ENCODE results near the gene PPP1R9A. TPM values are rescaled to one million over a fixed set of nuclear protein-coding genes. Genes with fewer than 3 reads are reported as not detected.
A peak's percentile ranks its signal among the peaks of the same experiment; 100 is the strongest.

Gene PPP1R9A
- 10 to 100 TPM; 14.5 to 99.0 (median 30.6) TPM for polyA plus RNA-seq (ENCODE audit: insufficient read length in 12 of 12)
- long read RNA-seq, donor 1, partial matches to known transcripts: 0 of 2 reads
- long read RNA-seq, donor 1, other reads (novel, unspliced or antisense): 0 of 2 reads
- long read RNA-seq, donor 2, partial matches to known transcripts: 0 of 1 reads
- long read RNA-seq, donor 2, other reads (novel, unspliced or antisense): 0 of 1 reads
- long read RNA-seq, donor 3, partial matches to known transcripts: 6 of 6 reads
- long read RNA-seq, donor 3, other reads (novel, unspliced or antisense): 0 of 6 reads
- long read RNA-seq, donor 4, partial matches to known transcripts: 0 of 1 reads
- long read RNA-seq, donor 4, other reads (novel, unspliced or antisense): 0 of 1 reads
- long read RNA-seq, donor 5, full-length matches to known transcripts: 5 of 12 reads
- long read RNA-seq, donor 5, partial matches to known transcripts: 7 of 12 reads
- long read RNA-seq, donor 5, other reads (novel, unspliced or antisense): 0 of 12 reads
- long read RNA-seq, donor 6, partial matches to known transcripts: 0 of 2 reads
- long read RNA-seq, donor 6, other reads (novel, unspliced or antisense): 0 of 2 reads
- long read RNA-seq, donor 7, partial matches to known transcripts: 0 of 1 reads
- long read RNA-seq, donor 7, other reads (novel, unspliced or antisense): 0 of 1 reads
- long read RNA-seq, donor 8, partial matches to known transcripts: 9 of 10 reads
- long read RNA-seq, donor 8, other reads (novel, unspliced or antisense): 0 of 10 reads
- long read RNA-seq, donor 9, partial matches to known transcripts: 0 of 1 reads
- long read RNA-seq, donor 9, other reads (novel, unspliced or antisense): 0 of 1 reads
- long read RNA-seq, donor 10, partial matches to known transcripts: 6 of 7 reads
- long read RNA-seq, donor 10, other reads (novel, unspliced or antisense): 0 of 7 reads
- long read RNA-seq, donor 11: 0 reads

- DNase-seq: no peak
These were observed at the start of gene PPP1R9A for GRCh38 chr7:94907026-94907810. Gene PPP1R9A (plus strand): TSS chr7:94907594. CDS start chr7:94910114, 2,520 bp downstream.

GRCh38 chr7:94871132-94871531, 36.3 kb upstream of the PPP1R9A start:
- no peak for DNase-seq

GRCh38 chr7:94873239-94873638, 34.2 kb upstream of the PPP1R9A start:
- DNase-seq: no peak

- DNase-seq: no peak
These were observed 33.2 kb upstream of the PPP1R9A start for GRCh38 chr7:94874036-94874785.

- no peak for DNase-seq
These were observed 32.2 kb upstream of the PPP1R9A start for GRCh38 chr7:94875201-94875600.

- no peak for DNase-seq
These were observed 29.4 kb upstream of the PPP1R9A start for GRCh38 chr7:94877731-94878670.

- no peak for DNase-seq
These were observed 24.5 kb upstream of the PPP1R9A start for GRCh38 chr7:94882891-94883290.

- no peak for DNase-seq
These were observed 23.8 kb upstream of the PPP1R9A start for GRCh38 chr7:94883616-94884015.

GRCh38 chr7:94888551-94888950, 18.8 kb upstream of the PPP1R9A start:
- DNase-seq: no peak

GRCh38 chr7:94888995-94889523, 18.3 kb upstream of the PPP1R9A start:
- DNase-seq: no peak

GRCh38 chr7:94890216-94890615, 17.2 kb upstream of the PPP1R9A start:
- DNase-seq: no peak

- DNase-seq: no peak
These were observed 13.7 kb upstream of the PPP1R9A start for GRCh38 chr7:94893661-94894060.

- DNase-seq: no peak
These were observed 9.9 kb upstream of the PPP1R9A start for GRCh38 chr7:94897541-94897940.

- no peak for DNase-seq
These were observed 9.1 kb upstream of the PPP1R9A start for GRCh38 chr7:94898340-94898739.

GRCh38 chr7:94901981-94902380, 5.4 kb upstream of the PPP1R9A start:
- DNase-seq: no peak

- DNase-seq: no peak
These were observed 3.4 kb upstream of the PPP1R9A start for GRCh38 chr7:94903971-94904370.

- DNase-seq: no peak
These were observed 2.4 kb upstream of the PPP1R9A start for GRCh38 chr7:94904982-94905381.

GRCh38 chr7:94906065-94906851, 1.1 kb upstream of the PPP1R9A start:
- DNase-seq: peak; percentile 67

Measured in muscle of arm (tissue), 14 donors.